ENCODE measurements around the gene NAV1.

NAV1 gene

DNA sequence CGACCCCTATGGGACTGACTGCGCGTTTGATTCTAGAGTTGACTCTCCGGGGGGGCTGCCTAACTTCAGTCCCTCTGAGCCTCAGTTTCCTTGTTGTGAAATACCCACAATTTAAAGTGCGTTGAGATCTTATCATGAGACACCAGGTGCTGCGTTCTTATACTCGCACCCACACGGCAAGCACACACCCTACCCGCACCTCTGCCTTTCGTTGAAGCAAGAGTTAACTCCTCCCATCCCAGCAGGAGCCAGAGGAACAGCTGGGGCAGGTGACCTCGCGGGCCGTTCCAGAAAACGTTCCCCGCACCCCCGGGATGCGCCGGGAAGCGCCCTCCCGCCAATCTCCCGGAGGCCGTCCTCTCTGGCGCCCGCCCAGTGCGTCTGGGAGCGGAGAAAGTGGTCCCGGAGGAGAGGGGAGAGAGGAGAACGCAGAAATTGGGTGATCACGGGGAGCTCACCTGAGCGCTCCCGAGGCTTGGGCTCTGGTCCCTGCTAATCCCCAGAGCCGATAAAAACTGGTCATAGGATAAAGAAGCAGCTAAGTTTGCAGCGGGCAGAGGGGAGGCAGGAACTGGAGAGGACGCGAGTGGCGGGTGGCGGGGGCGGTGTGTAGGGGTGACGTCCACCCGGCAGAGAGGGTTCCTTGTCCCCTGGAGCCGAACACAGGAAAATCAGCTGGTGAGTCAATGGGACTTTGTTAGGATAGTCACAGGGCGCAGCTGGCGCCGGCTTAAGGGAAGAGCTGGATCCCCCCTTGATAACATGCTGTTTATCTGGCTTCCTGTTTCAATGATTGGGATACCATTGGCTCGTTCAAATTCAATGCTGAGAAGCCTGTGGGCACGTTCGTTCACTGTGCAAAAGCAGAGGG lies 869 bp downstream of the NAV1 start:
- no peak overlapping the region for H3K4me2 ChIP-seq
- H3K4me1 ChIP-seq (ENCODE audit: low read depth, poor library complexity, severe bottlenecking) = no peaks in the 10 kb centered on the region
- H2AFZ ChIP-seq (ENCODE audit: low read depth) = no peak overlapping the region

DNA sequence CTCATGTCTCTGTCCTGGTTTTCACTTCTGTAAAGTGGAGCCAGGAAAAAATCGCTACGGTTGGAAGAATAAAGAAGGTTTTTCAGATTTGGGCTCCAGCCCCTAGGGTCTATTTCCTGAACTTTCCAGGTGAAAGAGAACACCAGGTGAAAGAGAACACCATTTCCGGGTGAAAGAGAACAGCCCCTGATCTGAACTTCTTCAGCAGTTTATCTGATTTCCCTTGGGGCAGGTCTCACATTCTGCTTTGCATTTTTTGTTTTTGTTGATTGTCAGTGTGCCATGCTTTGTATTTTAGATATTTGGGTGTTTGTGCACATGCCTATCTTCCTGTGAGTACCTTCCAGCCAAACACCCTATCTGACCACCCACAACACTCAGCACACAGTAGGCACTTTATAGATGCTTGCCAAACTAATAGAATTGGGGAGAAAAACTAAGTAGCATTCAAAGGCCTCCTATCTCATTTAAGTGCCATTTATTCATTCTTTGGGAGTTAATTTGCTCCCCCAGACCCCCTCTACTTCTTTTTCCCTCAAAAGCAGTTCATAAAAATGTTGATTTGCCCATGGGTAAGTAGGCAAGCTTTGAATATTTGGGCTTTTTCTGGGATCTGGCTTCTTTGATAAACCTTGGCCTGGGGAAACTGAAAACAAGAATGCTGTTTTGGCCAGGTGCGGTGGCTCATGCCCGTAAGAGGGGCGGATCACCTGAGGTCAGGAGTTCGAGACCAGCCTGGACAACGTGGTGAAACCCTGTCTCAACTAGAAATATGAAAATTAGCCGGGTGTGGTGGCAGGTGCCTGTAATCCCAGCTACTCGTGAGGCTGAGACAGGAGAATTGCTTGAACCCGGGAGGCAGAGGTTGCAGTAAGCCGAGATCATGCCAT lies 2.2 kb downstream of the NAV1 start:
- no peaks in the 10 kb centered on the region for H3K36me3 ChIP-seq (ENCODE audit: insufficient read depth)
- TF ChIP-seq, protein P1, sequence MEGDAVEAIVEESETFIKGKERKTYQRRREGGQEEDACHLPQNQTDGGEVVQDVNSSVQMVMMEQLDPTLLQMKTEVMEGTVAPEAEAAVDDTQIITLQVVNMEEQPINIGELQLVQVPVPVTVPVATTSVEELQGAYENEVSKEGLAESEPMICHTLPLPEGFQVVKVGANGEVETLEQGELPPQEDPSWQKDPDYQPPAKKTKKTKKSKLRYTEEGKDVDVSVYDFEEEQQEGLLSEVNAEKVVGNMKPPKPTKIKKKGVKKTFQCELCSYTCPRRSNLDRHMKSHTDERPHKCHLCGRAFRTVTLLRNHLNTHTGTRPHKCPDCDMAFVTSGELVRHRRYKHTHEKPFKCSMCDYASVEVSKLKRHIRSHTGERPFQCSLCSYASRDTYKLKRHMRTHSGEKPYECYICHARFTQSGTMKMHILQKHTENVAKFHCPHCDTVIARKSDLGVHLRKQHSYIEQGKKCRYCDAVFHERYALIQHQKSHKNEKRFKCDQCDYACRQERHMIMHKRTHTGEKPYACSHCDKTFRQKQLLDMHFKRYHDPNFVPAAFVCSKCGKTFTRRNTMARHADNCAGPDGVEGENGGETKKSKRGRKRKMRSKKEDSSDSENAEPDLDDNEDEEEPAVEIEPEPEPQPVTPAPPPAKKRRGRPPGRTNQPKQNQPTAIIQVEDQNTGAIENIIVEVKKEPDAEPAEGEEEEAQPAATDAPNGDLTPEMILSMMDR (conservative IDR thresholded peaks at IDR 0.05; ENCODE audit: low read depth, low read length) = no peak
- H3K4me3 ChIP-seq (IDR thresholded peaks at IDR 0.05; ENCODE audit: insufficient read depth, low read depth, low read length) = no peak overlapping the region
- no peaks in the 10 kb centered on the region for H4K20me1 ChIP-seq (ENCODE audit: insufficient read depth)
- no peak overlapping the region for H3K9ac ChIP-seq
- H2AFZ ChIP-seq (ENCODE audit: low read depth) = no peak overlapping the region
- H3K4me1 ChIP-seq (ENCODE audit: low read depth, poor library complexity, severe bottlenecking) = no peaks in the 10 kb centered on the region
- H3K4me2 ChIP-seq = no peak overlapping the region
- no peaks in the 10 kb centered on the region for H3K79me2 ChIP-seq (ENCODE audit: insufficient read depth, low read depth)
- no peaks in the 10 kb centered on the region for H3K27me3 ChIP-seq (ENCODE audit: insufficient read depth, low read depth)
- H3K27ac ChIP-seq = no peak overlapping the region

More for the DNA sequence above, 869 bp downstream of the NAV1 start:
- TF ChIP-seq, protein P1 (conservative IDR thresholded peaks at IDR 0.05; ENCODE audit: low read depth, low read length) = no peak
- Histone ChIP-seq H3K79me2 (ENCODE audit: insufficient read depth, low read depth) (no peaks in the 10 kb centered on the region), H4K20me1 (ENCODE audit: insufficient read depth) (no peaks in the 10 kb centered on the region), H3K27me3 (ENCODE audit: insufficient read depth, low read depth) (no peaks in the 10 kb centered on the region), H3K36me3 (ENCODE audit: insufficient read depth) (no peaks in the 10 kb centered on the region), H3K4me3 (IDR thresholded peaks at IDR 0.05; ENCODE audit: insufficient read depth, low read depth, low read length) (no peak overlapping the region), H3K27ac (no peak overlapping the region), H3K9ac (no peak overlapping the region)

DNA sequence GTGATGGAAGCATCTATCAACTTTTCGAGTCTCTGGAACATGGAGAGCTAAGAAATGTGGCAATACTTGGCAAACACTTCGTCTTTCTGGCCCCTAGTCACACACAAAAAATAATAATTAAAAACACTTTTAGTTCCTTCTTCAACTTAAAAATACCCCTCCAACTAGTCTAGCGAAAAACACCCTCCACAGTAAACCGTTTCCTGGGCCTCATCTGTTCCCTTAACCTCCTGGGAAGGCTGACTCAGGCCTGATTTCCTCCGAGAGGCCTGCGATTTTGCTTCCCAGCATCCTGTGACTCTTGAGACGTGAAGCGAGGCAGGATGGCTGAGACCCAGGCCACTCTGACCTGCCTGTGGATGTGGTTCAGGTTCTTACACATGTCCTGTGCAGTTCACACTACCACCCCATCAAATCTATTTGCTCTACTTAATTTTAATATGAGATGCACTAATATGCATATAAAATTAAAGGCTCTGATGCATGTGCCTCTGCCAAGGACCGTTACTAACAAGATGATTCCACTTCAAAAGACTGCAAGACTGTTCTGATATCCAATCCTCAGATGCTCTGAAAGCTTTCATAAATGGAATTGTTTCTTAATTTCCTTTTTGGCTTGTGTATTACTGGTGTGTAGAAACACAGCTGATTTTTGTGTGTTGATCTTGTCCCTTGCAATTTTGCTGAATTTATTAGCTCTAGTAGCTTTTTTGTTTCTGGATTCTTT lies 3.5 kb downstream of the NAV1 start:
- H2AFZ ChIP-seq (ENCODE audit: low read depth) = no peak overlapping the region
- no peak overlapping the region for H3K4me3 ChIP-seq (IDR thresholded peaks at IDR 0.05; ENCODE audit: insufficient read depth, low read depth, low read length)
- H3K27me3 ChIP-seq (ENCODE audit: insufficient read depth, low read depth) = no peaks in the 10 kb centered on the region
- H3K4me1 ChIP-seq (ENCODE audit: low read depth, poor library complexity, severe bottlenecking) = no peaks in the 10 kb centered on the region
- no peak overlapping the region for H3K27ac ChIP-seq
- H3K79me2 ChIP-seq (ENCODE audit: insufficient read depth, low read depth) = no peaks in the 10 kb centered on the region
- H4K20me1 ChIP-seq (ENCODE audit: insufficient read depth) = no peaks in the 10 kb centered on the region
- no peaks in the 10 kb centered on the region for H3K36me3 ChIP-seq (ENCODE audit: insufficient read depth)
- no peak overlapping the region for H3K9ac ChIP-seq
- TF ChIP-seq, protein P1 (conservative IDR thresholded peaks at IDR 0.05; ENCODE audit: low read depth, low read length) = no peak
- H3K4me2 ChIP-seq = no peak overlapping the region

DNA sequence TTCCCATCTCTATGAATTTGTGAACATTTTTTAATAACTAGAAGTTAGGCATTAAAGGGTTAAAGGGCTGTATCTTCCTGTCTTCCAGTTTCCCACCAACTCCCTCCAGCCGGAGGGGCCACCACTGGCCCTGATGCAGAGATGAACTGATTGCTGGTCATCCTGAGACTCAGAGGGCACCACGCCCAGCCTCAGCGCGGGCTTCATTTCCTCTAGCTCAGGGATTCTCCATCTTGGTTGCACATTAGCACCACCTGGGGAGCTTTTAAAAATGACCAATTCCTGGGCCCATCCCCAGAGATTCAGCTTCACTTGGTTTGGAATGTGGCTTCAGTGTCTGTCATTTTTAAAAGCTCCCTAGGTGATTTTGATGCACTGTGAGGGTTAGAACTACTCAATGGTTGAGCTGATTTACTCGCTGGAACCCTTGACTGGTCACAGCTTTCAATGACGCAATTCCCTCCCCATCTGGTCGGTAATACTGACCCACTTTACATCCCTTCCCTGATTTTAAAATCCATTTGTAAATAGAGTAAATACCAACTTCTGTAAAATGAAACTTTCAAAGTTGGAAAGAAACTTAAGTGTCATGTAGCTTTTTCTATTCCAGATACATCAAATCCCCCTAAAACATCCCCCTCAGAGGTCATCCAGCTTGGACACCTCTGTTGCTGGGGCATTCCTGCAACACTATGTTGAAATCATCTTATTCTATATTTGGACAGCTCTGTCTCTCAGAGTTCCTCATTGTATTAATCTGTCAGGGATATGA lies 5.1 kb downstream of the NAV1 start:
- H3K4me2 ChIP-seq = no peak overlapping the region
- no peaks in the 10 kb centered on the region for H3K27me3 ChIP-seq (ENCODE audit: insufficient read depth, low read depth)
- H3K9ac ChIP-seq = no peak overlapping the region
- no peaks in the 10 kb centered on the region for H3K4me1 ChIP-seq (ENCODE audit: low read depth, poor library complexity, severe bottlenecking)
- H4K20me1 ChIP-seq (ENCODE audit: insufficient read depth) = no peaks in the 10 kb centered on the region
- no peak overlapping the region for H2AFZ ChIP-seq (ENCODE audit: low read depth)
- no peaks in the 10 kb centered on the region for H3K79me2 ChIP-seq (ENCODE audit: insufficient read depth, low read depth)
- no peaks in the 10 kb centered on the region for H3K36me3 ChIP-seq (ENCODE audit: insufficient read depth)
- H3K27ac ChIP-seq = no peak overlapping the region
- H3K4me3 ChIP-seq (IDR thresholded peaks at IDR 0.05; ENCODE audit: insufficient read depth, low read depth, low read length) = no peak overlapping the region
- TF ChIP-seq, protein P1 (conservative IDR thresholded peaks at IDR 0.05; ENCODE audit: low read depth, low read length) = no peak
